ENCODE data around the gene CASP8AP2. TPM values are rescaled to one million over a fixed set of nuclear protein-coding genes. Genes with fewer than 3 reads are reported as not detected.

The CASP8AP2 gene
- total RNA-seq, 4 donors from 2014 or later: 8.8 to 17.9 (median 13.7) TPM

- no peak overlapping the region for H3K4me3 ChIP-seq
- WGBS: 86% methylated on average over 3 of the region's 3 CpGs
- H3K27me3 ChIP-seq: no peaks in the 10 kb centered on the region
- H3K36me3 ChIP-seq: peaks cover 59% of the 10 kb centered on the region
- H3K9me3 ChIP-seq: no peaks in the 10 kb centered on the region
- no peaks in the 10 kb centered on the region for H3K4me1 ChIP-seq
- no peak for DNase-seq (ENCODE audit: low spot score in 2 of 2)
- TF ChIP-seq POLR2AphosphoS5 (IDR thresholded peaks at IDR 0.05) (no peak), EP300 (IDR thresholded peaks at IDR 0.05) (no peak), POLR2A (IDR thresholded peaks at IDR 0.05) (no peak)
- TF ChIP-seq, protein P1, sequence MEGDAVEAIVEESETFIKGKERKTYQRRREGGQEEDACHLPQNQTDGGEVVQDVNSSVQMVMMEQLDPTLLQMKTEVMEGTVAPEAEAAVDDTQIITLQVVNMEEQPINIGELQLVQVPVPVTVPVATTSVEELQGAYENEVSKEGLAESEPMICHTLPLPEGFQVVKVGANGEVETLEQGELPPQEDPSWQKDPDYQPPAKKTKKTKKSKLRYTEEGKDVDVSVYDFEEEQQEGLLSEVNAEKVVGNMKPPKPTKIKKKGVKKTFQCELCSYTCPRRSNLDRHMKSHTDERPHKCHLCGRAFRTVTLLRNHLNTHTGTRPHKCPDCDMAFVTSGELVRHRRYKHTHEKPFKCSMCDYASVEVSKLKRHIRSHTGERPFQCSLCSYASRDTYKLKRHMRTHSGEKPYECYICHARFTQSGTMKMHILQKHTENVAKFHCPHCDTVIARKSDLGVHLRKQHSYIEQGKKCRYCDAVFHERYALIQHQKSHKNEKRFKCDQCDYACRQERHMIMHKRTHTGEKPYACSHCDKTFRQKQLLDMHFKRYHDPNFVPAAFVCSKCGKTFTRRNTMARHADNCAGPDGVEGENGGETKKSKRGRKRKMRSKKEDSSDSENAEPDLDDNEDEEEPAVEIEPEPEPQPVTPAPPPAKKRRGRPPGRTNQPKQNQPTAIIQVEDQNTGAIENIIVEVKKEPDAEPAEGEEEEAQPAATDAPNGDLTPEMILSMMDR (IDR thresholded peaks at IDR 0.05): no peak
- H3K27ac ChIP-seq: no peak overlapping the region
Measured at GRCh38 chr6:89793586-89793985, 36.1 kb upstream of the CASP8AP2 start.

DNA sequence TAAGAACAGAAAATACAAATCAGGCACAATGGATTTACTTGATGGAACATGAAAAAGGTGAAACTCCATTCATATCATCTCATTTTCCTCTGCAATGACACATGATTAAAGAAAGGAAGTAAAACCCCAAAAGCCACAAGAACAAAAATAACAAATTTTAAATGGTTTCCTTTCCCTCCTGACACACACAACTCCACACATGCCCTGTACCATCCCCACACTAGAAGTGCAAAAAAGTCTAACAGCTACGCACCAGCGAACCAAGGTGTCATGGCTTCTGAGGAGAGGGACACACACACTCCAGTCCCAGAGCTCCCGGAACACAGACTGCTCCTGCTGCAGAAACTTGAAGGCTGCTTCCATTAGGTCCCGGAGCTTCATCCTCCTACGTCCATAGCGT, 35.4 kb upstream of the CASP8AP2 start:
- no peak overlapping the region for H3K27ac ChIP-seq
- no peaks in the 10 kb centered on the region for H3K4me1 ChIP-seq
- DNase-seq (ENCODE audit: low spot score in 2 of 2): no peak
- no peaks in the 10 kb centered on the region for H3K9me3 ChIP-seq
- H3K27me3 ChIP-seq: no peaks in the 10 kb centered on the region
- WGBS: 93% methylated on average over 6 of the region's 6 CpGs
- no peak overlapping the region for H3K4me3 ChIP-seq
- no peak for TF ChIP-seq EP300 (IDR thresholded peaks at IDR 0.05)
- TF ChIP-seq, protein P1 (IDR thresholded peaks at IDR 0.05): no peak
- no peak for TF ChIP-seq POLR2A (IDR thresholded peaks at IDR 0.05)
- TF ChIP-seq POLR2AphosphoS5 (IDR thresholded peaks at IDR 0.05): no peak
- H3K36me3 ChIP-seq: peaks cover 58% of the 10 kb centered on the region

GRCh38 chr6:89797317-89797716, 32.4 kb upstream of the CASP8AP2 start:
- Histone ChIP-seq H3K9me3 (no peaks in the 10 kb centered on the region), H3K27me3 (no peaks in the 10 kb centered on the region), H3K36me3 (peaks cover 64% of the 10 kb centered on the region), H3K4me1 (no peaks in the 10 kb centered on the region), H3K4me3 (no peak overlapping the region), H3K27ac (no peak overlapping the region)
- 79% methylated on average over 7 of the region's 7 CpGs for WGBS
- no peak for DNase-seq (ENCODE audit: low spot score in 2 of 2)
- TF ChIP-seq POLR2A (IDR thresholded peaks at IDR 0.05) (no peak), POLR2AphosphoS5 (IDR thresholded peaks at IDR 0.05) (no peak), EP300 (IDR thresholded peaks at IDR 0.05) (no peak)
- TF ChIP-seq, protein P1 (IDR thresholded peaks at IDR 0.05): no peak

GRCh38 chr6:89799096-89799495, 30.6 kb upstream of the CASP8AP2 start:
- H3K27me3 ChIP-seq: no peaks in the 10 kb centered on the region
- no peak overlapping the region for H3K4me3 ChIP-seq
- H3K9me3 ChIP-seq: no peaks in the 10 kb centered on the region
- H3K36me3 ChIP-seq: peaks cover 56% of the 10 kb centered on the region
- no peaks in the 10 kb centered on the region for H3K4me1 ChIP-seq
- TF ChIP-seq EP300 (IDR thresholded peaks at IDR 0.05) (no peak), POLR2A (IDR thresholded peaks at IDR 0.05) (no peak), POLR2AphosphoS5 (IDR thresholded peaks at IDR 0.05) (no peak)
- TF ChIP-seq, protein P1 (IDR thresholded peaks at IDR 0.05): no peak
- no peak for DNase-seq (ENCODE audit: low spot score in 2 of 2)
- H3K27ac ChIP-seq: no peak overlapping the region
- WGBS: 89% methylated on average over 8 of the region's 8 CpGs

- DNase-seq (ENCODE audit: low spot score in 2 of 2): no peak
- TF ChIP-seq EP300 (IDR thresholded peaks at IDR 0.05): no peak
- no peak for TF ChIP-seq POLR2A (IDR thresholded peaks at IDR 0.05)
- no peak for TF ChIP-seq POLR2AphosphoS5 (IDR thresholded peaks at IDR 0.05)
- TF ChIP-seq, protein P1 (IDR thresholded peaks at IDR 0.05): no peak
- Histone ChIP-seq H3K4me3 (no peak overlapping the region), H3K27me3 (no peaks in the 10 kb centered on the region), H3K4me1 (no peaks in the 10 kb centered on the region), H3K36me3 (peaks cover 50% of the 10 kb centered on the region), H3K27ac (no peak overlapping the region), H3K9me3 (no peaks in the 10 kb centered on the region)
- WGBS: 88% methylated on average over 2 of the region's 2 CpGs
Measured at GRCh38 chr6:89799756-89800155, 29.9 kb upstream of the CASP8AP2 start.
